Trophoblast cell (in vitro differentiated cells and primary cell): ENCODE data around the gene PGAM2.
A peak's percentile ranks its signal among the peaks of the same experiment; 100 is the strongest.

Source experiments
- DNase-seq, 2 donors: peaks; one replicate each; pipeline ENCODE4 v3.0.0-alpha.2; 2016
- H2AFZ ChIP-seq: 2 replicates; pipeline ENCODE4 v1.6.1; 2013; ENCODE audit warnings: low read length, moderate library complexity, mild to moderate bottlenecking; ENCODE audit not compliant: insufficient read depth, poor library complexity
- H2AK5ac ChIP-seq: 2 replicates; pipeline ENCODE4 v1.6.1; 2013; ENCODE audit warnings: mild to moderate bottlenecking, low read length
- H2BK120ac ChIP-seq: 2 replicates; pipeline ENCODE4 v1.6.1; 2013; ENCODE audit warnings: low read length, mild to moderate bottlenecking, moderate library complexity; ENCODE audit not compliant: insufficient read depth, poor library complexity
- H2BK12ac ChIP-seq: 2 replicates; pipeline ENCODE4 v1.6.1; 2013; ENCODE audit warnings: mild to moderate bottlenecking, low read length, moderate library complexity
- H2BK5ac ChIP-seq: 2 replicates; pipeline ENCODE4 v1.6.1; 2013; ENCODE audit warnings: low read length, low read depth, moderate library complexity, mild to moderate bottlenecking; ENCODE audit not compliant: poor library complexity
- H3K14ac ChIP-seq: 2 replicates; pipeline ENCODE4 v1.6.1; 2013; ENCODE audit warnings: mild to moderate bottlenecking, low read length
- H3K18ac ChIP-seq: 2 replicates; pipeline ENCODE4 v1.6.1; 2013; ENCODE audit warnings: mild to moderate bottlenecking, low read length
- H3K23ac ChIP-seq: 2 replicates; pipeline ENCODE4 v1.6.1; 2013; ENCODE audit warnings: low read length
- H3K27ac ChIP-seq: 2 replicates; pipeline ENCODE4 v1.5.1; 2013; ENCODE audit warnings: low read depth, mild to moderate bottlenecking, inconsistent platforms, low read length, moderate library complexity
- H3K27me3 ChIP-seq: 2 replicates; pipeline ENCODE4 v1.6.1; 2013; ENCODE audit warnings: inconsistent platforms, mild to moderate bottlenecking, low read length, moderate library complexity; ENCODE audit not compliant: insufficient read depth
- H3K36me3 ChIP-seq, 2 experiments: 1 replicate in 1 of 2; 2 replicates in 1 of 2; pipeline ENCODE4 v1.6.1; 2013; ENCODE audit warnings: low read length in 2 of 2, mild to moderate bottlenecking in 2 of 2, moderate library complexity in 1 of 2; ENCODE audit not compliant: insufficient read depth in 2 of 2, control insufficient read depth in 1 of 2
- H3K4ac ChIP-seq: 2 replicates; pipeline ENCODE4 v1.6.1; 2013; ENCODE audit warnings: low read depth, mild to moderate bottlenecking, low read length, moderate library complexity
- H3K4me1 ChIP-seq, 2 experiments: 1 replicate in 1 of 2; 2 replicates in 1 of 2; pipeline ENCODE4 v1.6.1; 2013; ENCODE audit warnings: low read length in 2 of 2, mild to moderate bottlenecking in 2 of 2, moderate library complexity in 1 of 2; ENCODE audit not compliant: insufficient read depth in 2 of 2, control insufficient read depth in 1 of 2
- H3K4me2 ChIP-seq: 2 replicates; pipeline ENCODE4 v1.6.1; 2013; ENCODE audit warnings: inconsistent platforms, mild to moderate bottlenecking, low read length, moderate library complexity
- H3K4me3 ChIP-seq: 2 replicates; pipeline ENCODE4 v1.5.1; 2013; ENCODE audit warnings: mild to moderate bottlenecking, low read depth, low read length, inconsistent platforms
- H3K79me1 ChIP-seq: one replicate; pipeline ENCODE4 v1.6.1; 2013; ENCODE audit warnings: low read length
- H3K79me2 ChIP-seq: 2 replicates; pipeline ENCODE4 v1.6.1; 2013; ENCODE audit warnings: low read length, mild to moderate bottlenecking; ENCODE audit not compliant: control insufficient read depth, insufficient read depth, poor library complexity
- H3K9ac ChIP-seq: 2 replicates; pipeline ENCODE4 v1.6.1; 2013; ENCODE audit warnings: mild to moderate bottlenecking, low read length
- H3K9me3 ChIP-seq: 2 replicates; pipeline ENCODE4 v1.6.1; 2013; ENCODE audit warnings: low read depth, mild to moderate bottlenecking, control low read depth, inconsistent platforms, low read length; ENCODE audit not compliant: insufficient read depth
- H4K12ac ChIP-seq: 2 replicates; pipeline ENCODE4 v1.6.1; 2013; ENCODE audit warnings: low read depth, mild to moderate bottlenecking, low read length, moderate library complexity
- H4K8ac ChIP-seq: 2 replicates; pipeline ENCODE4 v1.6.1; 2013; ENCODE audit warnings: low read depth, mild to moderate bottlenecking, low read length, moderate library complexity
- H4K91ac ChIP-seq: one replicate; pipeline ENCODE4 v1.6.1; 2013; ENCODE audit warnings: low read depth, mild to moderate bottlenecking, low read length, moderate library complexity
- WGBS: extraction: QIAGEN DNeasy Blood & Tissue Kit; methylation state at CpG from one replicate; pipeline ENCODE4 v1.1.7; 2013; ENCODE audit warnings: missing lambda C conversion rate; ENCODE audit not compliant: insufficient read length, insufficient coverage; ENCODE audit errors: extremely low coverage; 5-methylcytosine and 5-hydroxymethylcytosine counted together

Gene PGAM2

DNA sequence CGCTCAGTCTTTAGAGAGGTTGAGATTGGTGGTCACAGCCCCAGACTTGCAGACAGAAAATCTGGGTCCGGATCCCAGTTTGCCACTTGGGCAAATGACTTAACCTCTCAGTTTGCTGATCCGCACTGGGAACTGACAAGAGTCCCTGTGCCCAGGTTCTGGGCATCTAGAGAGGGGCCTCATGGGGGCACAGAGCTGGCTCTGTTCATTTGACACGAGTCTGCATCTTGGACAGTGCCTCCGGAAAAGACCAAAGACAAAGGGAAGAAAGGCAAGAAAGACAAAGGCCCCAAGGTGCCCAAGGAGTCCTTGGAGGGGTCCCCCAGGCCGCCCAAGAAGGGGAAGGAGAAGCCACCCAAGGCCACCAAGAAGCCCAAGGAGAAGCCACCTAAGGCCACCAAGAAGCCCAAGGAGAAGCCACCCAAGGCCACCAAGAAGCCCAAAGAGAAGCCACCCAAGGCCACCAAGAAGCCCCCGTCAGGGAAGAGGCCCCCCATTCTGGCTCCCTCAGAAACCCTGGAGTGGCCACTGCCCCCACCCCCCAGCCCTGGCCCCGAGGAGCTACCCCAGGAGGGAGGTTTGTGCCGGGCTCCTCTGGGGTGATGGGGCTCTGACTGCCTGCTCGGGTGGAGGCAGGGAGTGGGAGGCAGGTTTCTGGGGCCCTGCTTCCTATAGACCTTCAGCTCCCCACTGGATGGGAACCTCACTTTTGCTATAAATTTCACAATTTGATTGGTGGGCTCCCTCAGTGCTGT lies 41.1 kb upstream of the PGAM2 start:
- H3K36me3 ChIP-seq: peaks cover 42 to 43% of the 10 kb centered on the region in 2 experiments
- H3K4me1 ChIP-seq: peaks cover 9 to 10% of the 10 kb centered on the region in 2 experiments
- no peak overlapping the region for H4K8ac ChIP-seq
- H2AFZ ChIP-seq: no peak overlapping the region
- no peak overlapping the region for H2AK5ac ChIP-seq
- WGBS: no CpG with 5 or more reads among the region's 10 CpGs
- no peak overlapping the region for H3K23ac ChIP-seq
- H3K4ac ChIP-seq: no peak overlapping the region
- H2BK12ac ChIP-seq: no peak overlapping the region
- H3K79me1 ChIP-seq: peaks cover 11% of the 10 kb centered on the region
- no peak overlapping the region for H4K12ac ChIP-seq
- H2BK120ac ChIP-seq: no peak overlapping the region
- no peak overlapping the region for H3K27ac ChIP-seq
- no peak overlapping the region for H3K18ac ChIP-seq
- H3K27me3 ChIP-seq: peaks cover 4% of the 10 kb centered on the region
- no peak overlapping the region for H2BK5ac ChIP-seq
- peaks cover 1% of the 10 kb centered on the region for H3K9me3 ChIP-seq
- H3K9ac ChIP-seq: no peak overlapping the region
- no peak overlapping the region for H3K4me2 ChIP-seq
- H3K79me2 ChIP-seq: no peaks in the 10 kb centered on the region
- no peak overlapping the region for H4K91ac ChIP-seq
- H3K4me3 ChIP-seq: no peak overlapping the region
- DNase-seq: no peak
- no peak overlapping the region for H3K14ac ChIP-seq

DNA sequence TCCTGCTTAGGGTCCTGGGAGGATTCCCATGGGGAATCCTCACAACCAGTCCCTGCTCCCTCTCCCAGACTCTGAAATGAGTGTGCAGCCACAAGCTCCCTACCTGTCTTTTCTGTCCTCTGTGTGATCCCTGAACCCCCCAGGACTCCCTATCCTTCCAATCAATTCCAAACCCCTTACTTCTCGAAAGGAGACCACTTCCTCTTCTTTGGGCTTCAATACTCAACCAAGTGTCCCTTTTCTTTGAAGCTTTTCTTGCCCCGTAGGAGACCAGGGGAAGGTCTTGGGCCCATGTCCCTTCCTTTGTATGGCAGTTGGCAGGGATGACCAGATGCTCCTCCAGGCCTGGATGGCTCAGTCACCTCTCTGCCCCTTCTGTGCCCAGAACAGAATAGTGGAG lies 40.5 kb upstream of the PGAM2 start:
- Histone ChIP-seq H3K4me3 (no peak overlapping the region), H3K23ac (no peak overlapping the region), H2AK5ac (no peak overlapping the region), H3K27me3 (peaks cover 4% of the 10 kb centered on the region), H3K4me1 (peaks cover 9 to 10% of the 10 kb centered on the region in 2 experiments), H2BK12ac (no peak overlapping the region), H4K8ac (no peak overlapping the region), H3K36me3 (peaks cover 36 to 37% of the 10 kb centered on the region in 2 experiments), H4K12ac (no peak overlapping the region), H3K79me1 (peaks cover 11% of the 10 kb centered on the region), H3K9me3 (peaks cover 1% of the 10 kb centered on the region), H3K4me2 (no peak overlapping the region), H3K18ac (no peak overlapping the region), H3K14ac (no peak overlapping the region), H3K27ac (no peak overlapping the region), H2BK5ac (no peak overlapping the region), H3K79me2 (no peaks in the 10 kb centered on the region), H2AFZ (no peak overlapping the region), H3K9ac (no peak overlapping the region), H2BK120ac (no peak overlapping the region), H3K4ac (no peak overlapping the region), H4K91ac (no peak overlapping the region)
- no peak for DNase-seq
- WGBS: no CpG with 5 or more reads among the region's 2 CpGs

DNA sequence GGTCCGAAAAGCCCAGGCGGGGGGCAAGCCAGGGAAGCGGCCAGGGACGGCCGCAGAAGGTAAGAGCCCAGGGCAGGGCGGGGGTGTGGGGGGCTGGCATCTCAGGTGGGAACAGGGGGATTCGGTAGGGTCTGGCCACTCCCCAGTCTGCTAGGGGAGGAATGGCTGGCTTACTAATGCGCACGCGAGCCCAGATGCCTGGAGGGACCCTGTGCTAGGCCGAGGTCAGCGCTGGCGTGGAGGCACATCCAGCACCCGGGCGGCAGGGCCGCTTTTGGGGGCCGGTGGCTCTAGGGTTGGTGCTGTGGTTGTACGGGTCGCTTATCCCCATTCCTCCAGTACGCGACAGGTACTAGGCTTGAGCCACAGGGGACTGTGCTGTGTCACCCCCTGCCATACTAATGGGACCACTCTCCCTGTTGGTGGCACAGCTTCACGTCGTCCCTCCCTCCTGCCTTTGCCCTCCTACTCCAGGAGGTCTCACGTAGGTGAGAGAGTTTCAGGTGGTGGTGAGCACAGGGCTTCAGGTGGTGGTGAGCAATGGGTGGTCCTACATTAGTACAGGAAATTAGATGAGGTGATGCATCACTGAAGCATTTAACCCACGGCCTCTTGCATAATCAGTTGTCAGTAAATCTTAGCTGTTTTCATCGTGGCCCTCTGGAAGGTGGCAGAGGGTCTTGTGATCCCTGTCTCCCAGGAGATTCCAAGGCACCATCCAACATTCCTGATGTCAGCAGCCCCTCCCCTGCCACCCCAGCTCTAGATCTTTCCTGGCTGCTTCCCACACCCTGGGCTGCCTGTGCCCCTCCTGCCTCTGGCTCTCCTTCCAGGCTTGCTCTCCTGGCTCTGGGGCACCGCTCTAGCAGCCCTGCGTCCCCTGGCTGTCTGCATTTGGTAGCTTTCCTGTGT lies 39.7 kb upstream of the PGAM2 start:
- peak overlapping the region; percentile 15 for H4K91ac ChIP-seq
- peak overlapping the region; percentile 11 for H3K4ac ChIP-seq
- peaks cover 11% of the 10 kb centered on the region for H3K79me1 ChIP-seq
- no peaks in the 10 kb centered on the region for H3K79me2 ChIP-seq
- H2AK5ac ChIP-seq: peak overlapping the region; percentile 20
- no peak for DNase-seq
- H3K14ac ChIP-seq: peak overlapping the region; percentile 70
- no CpG with 5 or more reads among the region's 28 CpGs for WGBS
- peak overlapping the region; percentile 11 for H2BK12ac ChIP-seq
- H3K9ac ChIP-seq: peak overlapping the region; percentile 45
- H4K8ac ChIP-seq: peak overlapping the region; percentile 41
- H2BK5ac ChIP-seq: no peak overlapping the region
- peak overlapping the region; percentile 35 for H4K12ac ChIP-seq
- peak overlapping the region; percentile 18 for H2AFZ ChIP-seq
- peaks cover 4% of the 10 kb centered on the region for H3K27me3 ChIP-seq
- H3K4me1 ChIP-seq: peaks cover 9 to 10% of the 10 kb centered on the region in 2 experiments
- H3K18ac ChIP-seq: peak overlapping the region; percentile 18
- H3K4me2 ChIP-seq: peak overlapping the region; percentile 71
- peaks cover 1% of the 10 kb centered on the region for H3K9me3 ChIP-seq
- peaks cover 29 to 30% of the 10 kb centered on the region in 2 experiments for H3K36me3 ChIP-seq
- H3K23ac ChIP-seq: no peak overlapping the region
- H3K27ac ChIP-seq: no peak overlapping the region
- H3K4me3 ChIP-seq: peak overlapping the region; percentile 71
- H2BK120ac ChIP-seq: no peak overlapping the region

DNA sequence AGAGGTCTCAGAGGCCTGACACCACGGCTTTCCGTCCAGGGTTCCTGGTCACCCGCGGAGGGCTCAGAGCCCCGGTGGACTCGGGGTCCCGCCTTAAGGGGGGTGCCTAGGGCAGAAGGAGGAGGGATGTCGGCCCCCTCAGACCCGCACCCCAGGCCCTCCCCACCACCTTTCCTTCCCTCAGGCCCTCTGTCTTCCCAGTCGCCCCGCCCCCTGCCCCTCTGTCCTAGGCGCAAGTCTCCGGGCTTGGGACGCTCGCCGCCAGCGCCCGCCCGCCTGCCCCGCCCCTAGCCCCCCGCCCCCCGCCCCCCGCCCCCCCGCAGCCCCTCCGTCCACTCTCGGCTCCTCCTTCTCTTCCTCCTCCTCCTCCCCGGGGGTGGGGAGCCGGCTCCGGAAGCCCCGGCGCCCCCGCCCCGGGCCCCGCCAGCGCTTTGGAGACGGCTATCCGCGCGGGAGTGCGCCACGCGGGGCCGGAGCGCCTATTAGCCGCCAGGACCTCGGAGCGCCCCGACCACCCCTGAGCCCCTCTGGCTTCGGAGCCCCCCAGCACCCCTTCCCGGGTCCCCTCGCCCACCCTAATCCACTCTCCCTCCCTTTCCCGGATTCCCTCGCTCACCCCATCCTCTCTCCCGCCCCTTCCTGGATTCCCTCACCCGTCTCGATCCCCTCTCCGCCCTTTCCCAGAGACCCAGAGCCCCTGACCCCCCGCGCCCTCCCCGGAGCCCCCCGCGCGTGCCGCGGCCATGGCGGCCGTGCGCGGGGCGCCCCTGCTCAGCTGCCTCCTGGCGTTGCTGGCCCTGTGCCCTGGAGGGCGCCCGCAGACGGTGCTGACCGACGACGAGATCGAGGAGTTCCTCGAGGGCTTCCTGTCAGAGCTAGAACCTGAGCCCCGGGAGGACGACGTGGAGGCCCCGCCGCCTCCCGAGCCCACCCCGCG lies 38.8 kb upstream of the PGAM2 start, which contains the start of gene AEBP1:
AEBP1 (plus strand) TSS at position 423 of the 937 bp plus-strand sequence; CDS start at position 744, 321 bp downstream.
- Histone ChIP-seq H2AFZ (peak within 1 kb of the TSS; percentile 24), H3K27me3 (peaks cover 4% of the 10 kb centered on the region), H3K79me2 (no peaks in the 10 kb centered on the region), H3K4me2 (peak within 1 kb of the TSS; percentile 71), H2BK5ac (no peak within 1 kb of the TSS), H3K36me3 (peaks cover 20 to 23% of the 10 kb centered on the region in 2 experiments), H3K23ac (no peak within 1 kb of the TSS), H3K14ac (peak within 1 kb of the TSS; percentile 70), H3K9me3 (peaks cover 1% of the 10 kb centered on the region), H2BK12ac (peak within 1 kb of the TSS; percentile 11), H3K4ac (peak within 1 kb of the TSS; percentile 11), H4K91ac (peak within 1 kb of the TSS; percentile 56), H3K18ac (peak within 1 kb of the TSS; percentile 54), H3K79me1 (peaks cover 11% of the 10 kb centered on the region), H2BK120ac (no peak within 1 kb of the TSS), H3K9ac (peak within 1 kb of the TSS; percentile 45), H4K12ac (peak within 1 kb of the TSS; percentile 64), H4K8ac (peak within 1 kb of the TSS; percentile 67), H3K4me3 (peak within 1 kb of the TSS; percentile 71), H3K27ac (no peak within 1 kb of the TSS), H2AK5ac (peak within 1 kb of the TSS; percentile 20), H3K4me1 (peaks cover 9 to 10% of the 10 kb centered on the region in 2 experiments)
- WGBS: no CpG with 5 or more reads among the region's 87 CpGs
- DNase-seq: peak in 1 of 2 donors; percentile 20
